Adrenal gland (tissue), 12 donors: ENCODE data around the gene FGD5. TPM values are rescaled to one million over a fixed set of nuclear protein-coding genes. Genes with fewer than 3 reads are reported as not detected.
A peak's percentile ranks its signal among the peaks of the same experiment; 100 is the strongest.

Source experiments
- DNase-seq, 7 donors: peaks; one replicate each; pipeline ENCODE4 v3.0.0-alpha.2; 2019 to 2020
- H3K27ac ChIP-seq, 5 donors: fragments of 200-600 bp; sonication (generic) in 4 of 5; 1 replicate in 3 of 5; 2 replicates in 2 of 5; pipeline versions ENCODE4 v1.5.1 to v1.8.0; 2016 to 2020; ENCODE audit warnings: mild to moderate bottlenecking in 1 of 5
- H3K27me3 ChIP-seq: fragments of 200-600 bp; 2 replicates; pipeline ENCODE4 v1.8.0; 2021
- H3K36me3 ChIP-seq, 2 donors: fragments of 200-600 bp; replicated peaks in 1 of 2; 1 replicate in 1 of 2; 2 replicates in 1 of 2; pipeline versions ENCODE4 v1.5.1 to v1.8.0; 2018 to 2022
- H3K4me1 ChIP-seq, 2 donors: fragments of 200-600 bp; replicated peaks in 1 of 2; 1 replicate in 1 of 2; 2 replicates in 1 of 2; pipeline versions ENCODE4 v1.5.1 to v1.8.0; 2018 to 2021
- H3K4me3 ChIP-seq, 4 donors: fragments of 200-600 bp; sonication (generic) in 3 of 4; one replicate each; pipeline ENCODE4 v1.5.1; 2016 to 2018
- H3K9me3 ChIP-seq, 3 donors: fragments of 200-600 bp; sonication (generic) in 1 of 3; replicated peaks in 1 of 3; 1 replicate in 2 of 3; 2 replicates in 1 of 3; pipeline versions ENCODE4 v1.5.1 to v1.8.0; 2016 to 2021
- CTCF ChIP-seq, 6 experiments: fragments of 450-650 bp in 4 of 6; fragments of 200-600 bp in 2 of 6; sonication (generic) in 1 of 6; IDR thresholded peaks; 1 replicate in 5 of 6; 2 replicates in 1 of 6; pipeline versions ENCODE4 v1.5.1 to v1.8.0; 2016 to 2021; ENCODE audit warnings: antibody characterized with exemption in 6 of 6, mild to moderate bottlenecking in 2 of 6, moderate library complexity in 1 of 6
- POLR2A ChIP-seq, 2 donors: fragments of 450-650 bp; IDR thresholded peaks; one replicate each; pipeline ENCODE4 v1.6.1; 2017; ENCODE audit warnings: antibody characterized with exemption in 2 of 2, mild to moderate bottlenecking in 2 of 2, moderate library complexity in 1 of 2
- WGBS, 4 donors: extraction: QIAGEN DNeasy Blood & Tissue Kit in 2 of 4; methylation state at CpG; one replicate each; pipeline versions ENCODE4 v1.1.5 to v1.1.7; 2013 to 2017; 5-methylcytosine and 5-hydroxymethylcytosine counted together
- intact Hi-C, 2 donors: fragments of 100-400 bp; cut with DNase I; formaldehyde crosslinking; loops; one replicate each; pipeline versions ENCODE4 v1.14.1 to v1.15.0; 2022 to 2023
- polyA plus RNA-seq, 3 donors: library from polyadenylated mRNA; stranded (reverse); fragments of 200-250 nt in 2 of 3; fragments of 350-450 nt in 1 of 3; fragmentation: Illumina TruSeq in 1 of 3; extraction: RNeasy Lipid Tissue Mini Kit (QIAGEN cat#74804) in 1 of 3; gene quantifications; one replicate each; pipeline ENCODE4 v1.2.3, GENCODE V29; 2013 to 2014
- total RNA-seq, 9 donors: library from RNA; depleted of rRNA in 4 of 9; stranded (reverse); fragments of >200 nt in 4 of 9; fragments of 120-200 nt in 1 of 9; fragmentation: NEBNext Ultra II Directional in 1 of 9; extraction: Animal tissue kit (Norgen Biotek cat#: 25700) in 1 of 9; gene quantifications; one replicate each; pipeline versions ENCODE4 v1.1.0 to v1.2.4, GENCODE V29; 2013 to 2023
- donor health status: healthy with polysubstance abuse.
- donor health status: Bipolar disorder and iron deficiency.
- donor health status: DM: yes; HTN: yes; CAD: no.
- donor health status: DM: no; HTN: no; CAD: no.
- donor health status: DM: no; HTN: no; CAD: no.
- donor health status: DM: yes; HTN: yes; CAD: no.

FGD5 gene
- total and polyA plus RNA-seq, 12 donors, result 4.9 to 21.4 (median 11.2) TPM

- no peak for TF ChIP-seq CTCF (IDR thresholded peaks at IDR 0.05)
- TF ChIP-seq POLR2A (IDR thresholded peaks at IDR 0.05), result no peak
- Histone ChIP-seq H3K36me3 (no peaks in the 10 kb centered on the region), H3K4me3 (no peak overlapping the region), H3K27me3 (no peaks in the 10 kb centered on the region), H3K27ac (peak overlapping the region in 2 of 5 donors; percentile 26 to 47), H3K9me3 (no peaks in the 10 kb centered on the region), H3K4me1 (peaks cover 0 to 7% of the 10 kb centered on the region in 2 donors)
- WGBS, 4 donors, result 40 to 57% (median 50%) methylated on average over 10 of the region's 10 CpGs
- intact Hi-C loops, result no loop called here
- DNase-seq, result peak in 1 of 7 donors; percentile 18
Measured at GRCh38 chr3:14852717-14853116, 34.0 kb downstream of the FGD5 start.

GRCh38 chr3:14853271-14853951 is 34.6 kb downstream of the FGD5 start:
- WGBS, 4 donors, result 53 to 59% (median 54%) methylated on average over 12 to 15 of the region's 15 CpGs
- H3K4me1 ChIP-seq, result peaks cover 0 to 4% of the 10 kb centered on the region in 2 donors
- intact Hi-C loops, result no loop called here
- no peak for DNase-seq
- no peak for TF ChIP-seq CTCF (IDR thresholded peaks at IDR 0.05)
- TF ChIP-seq POLR2A (IDR thresholded peaks at IDR 0.05), result no peak
- peak overlapping the region in 2 of 5 donors; percentile 26 to 52 for H3K27ac ChIP-seq
- no peaks in the 10 kb centered on the region for H3K27me3 ChIP-seq
- H3K4me3 ChIP-seq, result no peak overlapping the region
- no peaks in the 10 kb centered on the region for H3K36me3 ChIP-seq
- no peaks in the 10 kb centered on the region for H3K9me3 ChIP-seq

GRCh38 chr3:14857506-14857905 is 38.7 kb downstream of the FGD5 start:
- no peaks in the 10 kb centered on the region for H3K9me3 ChIP-seq
- no peak for DNase-seq
- H3K36me3 ChIP-seq, result no peaks in the 10 kb centered on the region
- TF ChIP-seq POLR2A (IDR thresholded peaks at IDR 0.05) (no peak), CTCF (IDR thresholded peaks at IDR 0.05) (no peak)
- intact Hi-C loops, result no loop called here
- H3K4me3 ChIP-seq, result no peak overlapping the region
- H3K4me1 ChIP-seq, result peaks cover 0 to 15% of the 10 kb centered on the region in 2 donors
- no peaks in the 10 kb centered on the region for H3K27me3 ChIP-seq
- H3K27ac ChIP-seq, result no peak overlapping the region
- WGBS, 4 donors, result 62 to 71% (median 65%) methylated on average over 3 of the region's 3 CpGs

- no peaks in the 10 kb centered on the region for H3K27me3 ChIP-seq
- intact Hi-C loops, result no loop called here
- WGBS, 4 donors, result 83 to 92% (median 88%) methylated on average over 1 of the region's 1 CpG
- no peaks in the 10 kb centered on the region for H3K36me3 ChIP-seq
- H3K4me1 ChIP-seq, result peaks cover 0 to 17% of the 10 kb centered on the region in 2 donors
- H3K9me3 ChIP-seq, result no peaks in the 10 kb centered on the region
- no peak overlapping the region for H3K4me3 ChIP-seq
- H3K27ac ChIP-seq, result no peak overlapping the region
- TF ChIP-seq CTCF (IDR thresholded peaks at IDR 0.05), result no peak
- no peak for TF ChIP-seq POLR2A (IDR thresholded peaks at IDR 0.05)
- DNase-seq, result no peak
Measured at GRCh38 chr3:14858105-14858504, 39.3 kb downstream of the FGD5 start.
